K562 (cell line): ENCODE results near the gene EMC9.

Source experiments
- FOXJ3 ChIP-seq: sonication (generic); formaldehyde crosslinking; IDR thresholded peaks from 2 replicates; pipeline ENCODE4 v1.4.0; 2020; ENCODE audit warnings: mild to moderate bottlenecking, missing genetic modification reagents
- PHF21A ChIP-seq: fragments of 450-650 bp; IDR thresholded peaks from 2 replicates; pipeline ENCODE4 v1.6.1; 2017; ENCODE audit warnings: low read depth, borderline replicate concordance
- REST ChIP-seq, 2 experiments: fragments of 450-650 bp; formaldehyde crosslinking in 1 of 2; IDR thresholded peaks; 2 replicates each; pipeline versions ENCODE4 v1.4.0 to v1.6.1; 2014 to 2020; ENCODE audit warnings: mild to moderate bottlenecking in 2 of 2, borderline replicate concordance in 1 of 2, low read depth in 1 of 2
- TAF1 ChIP-seq: IDR thresholded peaks from 2 replicates; pipeline ENCODE4 v1.6.1; 2011; ENCODE audit warnings: mild to moderate bottlenecking, low read length, moderate library complexity; ENCODE audit not compliant: insufficient read depth, control insufficient read depth, severe bottlenecking; ENCODE audit errors: extremely low read depth
- TF ChIP-seq, protein P1 (sequence below): fragments of 250-450 bp; sonication (Bioruptor Pico); IDR thresholded peaks from 2 replicates; pipeline ENCODE4 v1.4.0; 2020; ENCODE audit warnings: mild to moderate bottlenecking, moderate library complexity
- TF ChIP-seq, protein P2 (sequence below): sonication (generic); formaldehyde crosslinking; IDR thresholded peaks from 2 replicates; pipeline ENCODE4 v1.5.0; 2020; ENCODE audit warnings: missing genetic modification reagents

DNA sequence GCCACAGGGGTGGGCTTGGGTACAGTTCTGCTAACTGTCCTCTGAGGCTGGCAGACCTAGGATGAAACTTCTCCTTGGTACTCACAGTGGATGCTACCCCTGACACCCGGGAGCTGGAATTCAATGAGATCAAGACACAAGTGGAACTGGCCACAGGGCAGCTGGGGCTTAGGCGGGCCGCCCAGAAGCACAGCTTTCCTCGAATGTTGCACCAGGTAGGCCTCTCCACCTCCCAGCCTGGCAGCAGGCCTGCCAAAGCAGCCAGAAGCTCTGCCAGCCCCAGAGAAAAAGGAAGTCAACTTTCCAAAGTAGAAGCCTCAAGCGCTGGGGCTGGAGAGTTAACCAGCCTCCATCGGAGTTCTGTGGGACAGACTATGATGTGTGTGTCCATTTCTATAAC is 24.2 kb downstream of the EMC9 start:
- TF ChIP-seq REST (IDR thresholded peaks at IDR 0.05; ENCODE audit: borderline replicate concordance) (no peak), REST (CRISPR knock-in tag; IDR thresholded peaks at IDR 0.05; ENCODE audit: low read depth) (no peak), FOXJ3 (CRISPR knock-in tag) (no peak), PHF21A (no peak), TAF1 (no peak)
- TF ChIP-seq, protein P1, sequence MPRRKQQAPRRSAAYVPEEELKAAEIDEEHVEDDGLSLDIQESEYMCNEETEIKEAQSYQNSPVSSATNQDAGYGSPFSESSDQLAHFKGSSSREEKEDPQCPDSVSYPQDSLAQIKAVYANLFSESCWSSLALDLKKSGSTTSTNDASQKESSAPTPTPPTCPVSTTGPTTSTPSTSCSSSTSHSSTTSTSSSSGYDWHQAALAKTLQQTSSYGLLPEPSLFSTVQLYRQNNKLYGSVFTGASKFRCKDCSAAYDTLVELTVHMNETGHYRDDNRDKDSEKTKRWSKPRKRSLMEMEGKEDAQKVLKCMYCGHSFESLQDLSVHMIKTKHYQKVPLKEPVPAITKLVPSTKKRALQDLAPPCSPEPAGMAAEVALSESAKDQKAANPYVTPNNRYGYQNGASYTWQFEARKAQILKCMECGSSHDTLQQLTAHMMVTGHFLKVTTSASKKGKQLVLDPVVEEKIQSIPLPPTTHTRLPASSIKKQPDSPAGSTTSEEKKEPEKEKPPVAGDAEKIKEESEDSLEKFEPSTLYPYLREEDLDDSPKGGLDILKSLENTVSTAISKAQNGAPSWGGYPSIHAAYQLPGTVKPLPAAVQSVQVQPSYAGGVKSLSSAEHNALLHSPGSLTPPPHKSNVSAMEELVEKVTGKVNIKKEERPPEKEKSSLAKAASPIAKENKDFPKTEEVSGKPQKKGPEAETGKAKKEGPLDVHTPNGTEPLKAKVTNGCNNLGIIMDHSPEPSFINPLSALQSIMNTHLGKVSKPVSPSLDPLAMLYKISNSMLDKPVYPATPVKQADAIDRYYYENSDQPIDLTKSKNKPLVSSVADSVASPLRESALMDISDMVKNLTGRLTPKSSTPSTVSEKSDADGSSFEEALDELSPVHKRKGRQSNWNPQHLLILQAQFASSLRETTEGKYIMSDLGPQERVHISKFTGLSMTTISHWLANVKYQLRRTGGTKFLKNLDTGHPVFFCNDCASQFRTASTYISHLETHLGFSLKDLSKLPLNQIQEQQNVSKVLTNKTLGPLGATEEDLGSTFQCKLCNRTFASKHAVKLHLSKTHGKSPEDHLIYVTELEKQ (CRISPR knock-in tag) = no peak
- TF ChIP-seq, protein P2, sequence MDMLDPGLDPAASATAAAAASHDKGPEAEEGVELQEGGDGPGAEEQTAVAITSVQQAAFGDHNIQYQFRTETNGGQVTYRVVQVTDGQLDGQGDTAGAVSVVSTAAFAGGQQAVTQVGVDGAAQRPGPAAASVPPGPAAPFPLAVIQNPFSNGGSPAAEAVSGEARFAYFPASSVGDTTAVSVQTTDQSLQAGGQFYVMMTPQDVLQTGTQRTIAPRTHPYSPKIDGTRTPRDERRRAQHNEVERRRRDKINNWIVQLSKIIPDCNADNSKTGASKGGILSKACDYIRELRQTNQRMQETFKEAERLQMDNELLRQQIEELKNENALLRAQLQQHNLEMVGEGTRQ (CRISPR knock-in tag) = no peak
